MCF 10A (cell line): ENCODE data around the gene RHOT2. TPM values are rescaled to one million over a fixed set of nuclear protein-coding genes. Genes with fewer than 3 reads are reported as not detected.
A peak's percentile ranks its signal among the peaks of the same experiment; 100 is the strongest.

Source experiments
- BruUV-seq: library from RNA; stranded (reverse); fragments of 400-500 nt; replicated peaks from 2 replicates; lab custom pipeline; 2021; lab: Mats Ljungman, UMichigan
- CTCF ChIA-PET: fragments of 300-600 bp; sonication (Branson Sonifier 250); formaldehyde crosslinking; extraction: SDS; loops from one replicate; lab custom pipeline; 2021; ENCODE audit warnings: antibody characterized with exemption, inconsistent platforms; lab: Yijun Ruan, JAX
- POLR2A ChIA-PET: fragments of 300-600, 350-650 bp; sonication (Branson Sonifier 250); formaldehyde crosslinking; extraction: SDS; loops from one replicate; lab custom pipeline; 2020; ENCODE audit warnings: antibody characterized with exemption, inconsistent platforms; lab: Yijun Ruan, JAX
- DNase-seq: peaks from one replicate; pipeline ENCODE4 v3.0.0-alpha.2; 2018; ENCODE audit not compliant: unreplicated experiment
- H3K27ac Mint-ChIP-seq: one replicate; pipeline ENCODE4 v1.8.0; 2022; ENCODE audit warnings: mild to moderate bottlenecking, low read depth, mixed read lengths; ENCODE audit not compliant: unreplicated experiment
- H3K27me3 Mint-ChIP-seq: one replicate; pipeline ENCODE4 v1.8.0; 2022; ENCODE audit warnings: mixed read lengths; ENCODE audit not compliant: insufficient read depth, unreplicated experiment
- H3K36me3 Mint-ChIP-seq: one replicate; pipeline ENCODE4 v1.8.0; 2022; ENCODE audit warnings: mild to moderate bottlenecking, moderate library complexity, mixed read lengths; ENCODE audit not compliant: insufficient read depth, unreplicated experiment
- H3K4me1 Mint-ChIP-seq: one replicate; pipeline ENCODE4 v1.8.0; 2022; ENCODE audit warnings: mixed read lengths; ENCODE audit not compliant: insufficient read depth, unreplicated experiment
- H3K4me3 Mint-ChIP-seq: one replicate; pipeline ENCODE4 v1.8.0; 2022; ENCODE audit warnings: mild to moderate bottlenecking, moderate library complexity, mixed read lengths; ENCODE audit not compliant: unreplicated experiment
- H3K9me3 Mint-ChIP-seq: one replicate; pipeline ENCODE4 v1.8.0; 2022; ENCODE audit warnings: mixed read lengths; ENCODE audit not compliant: unreplicated experiment
- CTCF ChIP-seq: fragments of 200-600 bp; IDR thresholded peaks from one replicate; pipeline ENCODE4 v1.8.0; 2022; ENCODE audit warnings: antibody characterized with exemption, mild to moderate bottlenecking; ENCODE audit not compliant: unreplicated experiment
- intact Hi-C: fragments of 100-400 bp; cut with micrococcal nuclease; formaldehyde crosslinking; loops from 2 replicates; pipeline ENCODE4 v1.14.1; 2022
- total RNA-seq: library from RNA; stranded (reverse); gene quantifications from 2 replicates; pipeline ENCODE4 v1.2.3, GENCODE V29; 2022

Gene RHOT2
- total RNA-seq, 1 experiment from 2014 or later = 118 TPM

- peak; percentile 80 for DNase-seq
- Mint-ChIP-seq H3K27me3 (no peaks in the 10 kb centered on the region), H3K27ac (peak within 1 kb of the TSS; percentile 59), H3K4me1 (peaks cover 11% of the 10 kb centered on the region), H3K4me3 (peak within 1 kb of the TSS; percentile 77), H3K9me3 (no peaks in the 10 kb centered on the region), H3K36me3 (peaks cover 32% of the 10 kb centered on the region)
- TF ChIP-seq CTCF = no peak
- intact Hi-C loops = no loop called here
- BruUV-seq = no TSS peak
- ChIA-PET POLR2A (interaction anchor here (0.6 to 2.2 kb wide), 15 partner anchors 14 to 115 kb away, joined by 3 to 26 read pairs (median 4); partner anchors contain the start of genes CAPN15, RHBDL1, RHOT2 and STUB1), CTCF (interaction anchor here (0.6 to 1.5 kb wide), 4 partner anchors 21 to 71 kb away, joined by 3 to 4 read pairs (median 4); no protein-coding TSS in a partner anchor)
Measured at GRCh38 chr16:641326-642188, 26.4 kb upstream of the RHOT2 start, which contains the start of gene MCRIP2. TSS of gene MCRIP2 (plus strand) at chr16:641828. CDS start at chr16:641992, 164 bp downstream.

GRCh38 chr16:642189-643049, 25.5 kb upstream of the RHOT2 start:
- Mint-ChIP-seq H3K4me1 (peaks cover 11% of the 10 kb centered on the region), H3K27ac (peak overlapping the region; percentile 59), H3K9me3 (no peaks in the 10 kb centered on the region), H3K27me3 (no peaks in the 10 kb centered on the region), H3K36me3 (peaks cover 28% of the 10 kb centered on the region), H3K4me3 (peak overlapping the region; percentile 77)
- BruUV-seq = no TSS peak
- ChIA-PET POLR2A (interaction anchor here (0.6 to 2.2 kb wide), 15 partner anchors 15 to 116 kb away, joined by 3 to 26 read pairs (median 4); partner anchors contain the start of genes CAPN15, RHBDL1, RHOT2 and STUB1), CTCF (interaction anchor here (0.6 to 1.0 kb wide), 6 partner anchors 9 to 703 kb away, joined by 3 to 4 read pairs (median 3); partner anchors contain the start of gene RHOT2)
- no peak for TF ChIP-seq CTCF
- peak; percentile 36 for DNase-seq
- intact Hi-C loops = no loop called here

GRCh38 chr16:643050-643368, 24.9 kb upstream of the RHOT2 start:
- TF ChIP-seq CTCF = no peak
- Mint-ChIP-seq H3K4me1 (peaks cover 11% of the 10 kb centered on the region), H3K27ac (peak overlapping the region; percentile 59), H3K9me3 (no peaks in the 10 kb centered on the region), H3K4me3 (peak overlapping the region; percentile 77), H3K27me3 (no peaks in the 10 kb centered on the region), H3K36me3 (peaks cover 30% of the 10 kb centered on the region)
- no TSS peak for BruUV-seq
- ChIA-PET POLR2A (interaction anchor here (0.9 to 2.2 kb wide), 12 partner anchors 16 to 116 kb away, joined by 3 to 26 read pairs (median 6); partner anchors contain the start of genes CAPN15, RHBDL1, RHOT2 and STUB1), CTCF (interaction anchor here (0.8 to 1.0 kb wide), 4 partner anchors 9 to 703 kb away, joined by 3 read pairs; partner anchors contain the start of gene RHOT2)
- intact Hi-C loops = no loop called here
- no peak for DNase-seq
